Suppressor macrophage treated with lipopolysaccharide for 4 hours (primary cell): ENCODE data around the gene MFNG.
"Not testable (repeated sequence)": the region's sequence is repeated elsewhere in the genome, so short reads cannot be mapped to it uniquely, and the experiment has no call there.

Experiments
- DNase-seq: peaks from one replicate; pipeline ENCODE4 v3.0.0-alpha.2; 2020

The MFNG gene, protein sequence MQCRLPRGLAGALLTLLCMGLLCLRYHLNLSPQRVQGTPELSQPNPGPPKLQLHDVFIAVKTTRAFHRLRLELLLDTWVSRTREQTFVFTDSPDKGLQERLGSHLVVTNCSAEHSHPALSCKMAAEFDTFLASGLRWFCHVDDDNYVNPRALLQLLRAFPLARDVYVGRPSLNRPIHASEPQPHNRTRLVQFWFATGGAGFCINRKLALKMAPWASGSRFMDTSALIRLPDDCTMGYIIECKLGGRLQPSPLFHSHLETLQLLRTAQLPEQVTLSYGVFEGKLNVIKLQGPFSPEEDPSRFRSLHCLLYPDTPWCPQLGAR

DNA sequence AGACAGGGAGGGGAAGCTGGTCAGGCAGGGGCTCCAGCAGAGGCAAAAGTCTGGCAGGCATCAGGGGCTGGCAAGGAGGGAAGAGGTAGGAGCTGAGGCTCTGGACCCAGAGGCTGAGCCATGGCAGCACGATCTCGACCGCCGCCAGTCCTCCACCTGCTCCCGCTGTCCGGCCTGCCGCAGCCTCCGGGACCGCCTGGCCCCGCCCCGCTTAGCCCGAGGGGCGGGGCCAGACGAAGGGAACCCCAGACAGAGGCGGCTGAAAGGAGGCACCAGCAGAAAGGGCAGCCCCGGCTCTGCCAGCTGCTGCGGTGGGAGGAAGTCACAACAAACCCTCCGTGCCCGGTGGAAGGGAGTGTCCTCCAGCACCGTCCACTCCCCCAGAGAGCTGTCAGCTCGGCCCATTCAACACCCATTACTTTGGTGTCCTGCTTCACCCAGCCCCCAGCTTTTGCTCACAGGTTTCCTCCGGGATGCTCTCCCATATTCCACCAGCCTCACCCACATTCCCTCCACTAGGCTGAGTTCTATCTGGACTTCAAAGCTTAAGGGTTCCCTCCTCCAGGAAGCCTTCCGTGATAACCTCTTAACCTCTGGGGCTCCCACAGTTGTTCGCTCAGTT, at the start of gene MFNG:
Gene MFNG, minus strand, starts transcription at position 161 of the 622 bp plus-strand sequence. CDS start 207 bp downstream, outside the sequence.
- peak; percentile 90 for DNase-seq

DNA sequence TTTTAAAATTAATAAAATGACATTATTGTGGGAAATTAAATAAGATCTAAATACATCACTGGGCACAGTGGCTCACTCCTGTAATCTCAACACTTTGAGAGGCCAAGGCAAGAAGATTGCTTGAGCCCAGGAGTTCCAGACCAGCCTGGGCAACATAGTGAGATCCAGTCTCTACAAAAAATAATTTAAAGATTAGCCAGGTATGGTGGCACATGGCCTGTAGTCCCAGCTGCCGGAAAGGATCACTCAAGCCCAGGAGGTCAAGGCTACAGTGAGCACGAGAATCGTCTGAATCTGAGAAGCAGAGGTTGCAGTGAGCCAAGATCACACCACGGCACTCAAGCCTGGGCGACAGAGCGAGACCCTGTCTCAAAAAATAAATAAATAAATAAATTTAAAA, 49.0 kb upstream of the MFNG start:
- no peak for DNase-seq

DNA sequence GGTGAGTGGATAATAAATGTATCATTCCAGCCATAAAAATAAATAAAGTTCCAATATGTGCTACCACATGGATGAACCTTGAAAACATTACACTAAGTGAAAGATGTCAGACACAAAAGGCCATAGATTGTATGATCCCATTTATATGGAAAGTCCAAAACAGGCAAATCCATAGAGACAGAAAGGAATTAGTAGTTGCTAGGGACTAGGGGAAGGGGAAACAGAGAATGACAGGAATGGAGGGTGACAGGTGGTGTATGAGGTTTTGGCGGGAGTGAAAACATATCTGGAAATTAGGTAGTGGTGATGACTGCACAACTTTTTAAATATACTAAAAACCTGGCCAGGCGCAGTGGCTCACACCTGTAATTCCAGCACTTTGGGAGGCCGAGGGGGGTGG, 48.3 kb upstream of the MFNG start:
- no peak for DNase-seq

DNA sequence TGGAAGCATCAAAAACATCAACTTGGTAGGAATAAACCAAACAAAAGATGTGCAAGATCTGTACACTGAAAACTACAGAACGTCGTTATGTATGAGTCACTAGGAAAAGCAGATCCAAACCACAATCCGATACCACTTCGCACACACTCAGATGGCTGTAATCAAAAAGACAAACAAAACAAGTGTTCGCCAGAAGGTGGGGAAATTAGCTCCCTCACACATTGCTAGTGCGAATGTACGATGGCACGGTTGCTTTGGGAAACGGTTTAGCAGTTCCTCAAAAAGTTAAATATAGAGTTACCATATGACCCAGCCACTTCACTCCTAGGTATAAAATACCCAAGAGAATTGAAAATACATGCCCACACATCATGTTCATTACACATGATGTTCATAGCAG, 47.8 kb upstream of the MFNG start:
- peak; percentile 65 for DNase-seq

DNA sequence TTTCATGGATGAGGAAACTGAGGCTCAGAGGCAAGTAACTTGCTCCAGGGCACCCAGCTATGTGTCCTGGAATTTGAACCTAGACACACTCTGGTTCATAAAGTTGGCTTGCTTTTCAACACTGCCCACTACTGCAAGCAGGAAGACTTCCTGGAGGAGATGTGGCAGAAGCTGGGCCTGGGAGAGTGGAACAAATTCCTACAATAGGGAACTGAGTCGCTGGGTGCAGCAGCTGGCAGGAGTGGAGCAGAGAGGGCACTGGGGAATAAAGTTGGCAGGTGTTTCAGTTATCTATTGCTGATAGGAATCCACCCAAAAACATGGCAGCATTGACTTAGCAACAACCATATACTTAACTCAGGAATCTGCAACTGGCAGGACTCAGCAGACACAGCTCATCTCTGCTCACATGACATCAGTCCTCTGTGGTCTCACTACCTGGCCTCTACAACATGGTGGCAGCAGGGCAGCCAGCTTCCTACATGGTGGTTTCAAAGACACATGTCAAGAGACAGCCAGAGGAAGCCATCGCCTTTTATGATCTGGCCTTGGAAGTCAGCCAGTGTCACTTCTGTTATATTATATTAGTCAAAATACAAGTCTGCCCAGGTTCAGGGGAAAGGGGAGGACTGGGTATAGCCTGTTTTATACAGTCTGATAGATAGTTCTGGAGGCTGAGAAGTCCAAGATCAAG, 43.6 kb upstream of the MFNG start:
- DNase-seq: peak; percentile 33

DNA sequence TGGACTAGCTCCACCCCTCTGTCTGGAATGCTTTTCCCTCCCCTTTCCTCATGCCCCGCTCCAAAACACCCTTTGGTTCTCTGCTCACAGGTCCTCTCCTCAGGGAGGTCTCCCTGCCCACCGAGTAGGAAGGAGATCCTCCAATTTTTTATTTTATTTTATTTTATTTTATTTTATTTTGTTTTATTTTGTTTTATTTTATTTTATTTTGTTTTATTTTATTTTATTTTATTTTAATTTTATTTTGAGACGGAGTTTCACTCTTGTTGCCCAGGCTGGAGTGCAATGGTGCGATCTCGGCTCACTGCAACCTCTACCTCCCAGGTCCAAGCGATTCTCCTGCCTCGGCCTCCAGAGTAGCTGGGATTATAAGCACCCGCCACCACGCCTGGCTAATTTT, 41.8 kb upstream of the MFNG start:
- DNase-seq: not testable (repeated sequence)

DNA sequence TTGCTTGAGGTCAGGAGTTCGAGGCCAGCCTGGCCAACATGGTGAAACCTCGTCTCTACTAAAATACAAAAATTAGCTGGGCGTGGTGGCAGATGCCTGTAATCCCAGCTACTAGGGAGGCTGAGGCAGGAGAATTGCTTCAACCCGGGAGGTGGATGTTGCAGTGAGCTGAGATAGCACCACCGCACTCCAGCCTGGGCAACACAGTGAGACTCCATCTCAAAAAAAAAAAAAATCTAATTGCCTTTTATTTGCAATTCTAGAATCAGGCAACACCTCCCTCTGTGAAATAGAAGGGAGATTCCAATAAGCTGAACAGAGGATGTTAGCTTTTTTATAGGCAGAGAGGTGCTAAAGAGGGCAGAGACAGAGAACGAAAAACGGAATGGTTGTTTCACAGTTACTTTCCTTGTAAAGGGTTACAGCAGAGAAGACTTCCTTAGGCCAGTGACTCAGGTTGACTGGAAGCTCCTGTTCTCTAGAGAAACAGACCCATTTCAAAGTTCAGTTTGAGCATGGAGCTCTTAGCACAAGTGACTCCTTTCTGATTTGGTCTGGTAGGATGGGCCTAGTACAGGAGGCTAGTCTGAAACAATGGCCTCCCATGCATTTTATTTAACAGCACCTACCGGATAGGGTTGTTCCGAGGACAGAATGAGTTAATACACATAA, 41.0 kb upstream of the MFNG start:
- not testable (repeated sequence) for DNase-seq

DNA sequence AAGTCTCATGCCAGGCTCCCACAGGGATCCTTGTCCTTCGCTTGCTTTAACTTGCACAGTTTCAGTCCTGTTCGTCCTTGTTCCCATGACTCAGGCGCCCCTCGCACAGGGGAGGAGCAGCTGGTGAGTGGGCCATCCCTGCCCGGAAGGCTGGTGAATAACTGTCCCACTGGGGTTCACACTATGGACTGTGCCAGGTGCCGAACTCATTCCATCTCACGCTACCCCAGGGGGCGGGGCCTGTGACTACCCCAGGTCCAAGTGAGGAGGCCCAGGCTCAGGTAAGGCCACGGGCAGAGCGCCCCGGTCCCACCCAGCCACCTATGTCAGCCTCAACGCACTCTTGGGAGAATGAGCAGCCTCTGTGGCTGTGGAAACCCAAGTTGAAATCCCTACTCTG, 40.2 kb upstream of the MFNG start:
- DNase-seq: no peak

DNA sequence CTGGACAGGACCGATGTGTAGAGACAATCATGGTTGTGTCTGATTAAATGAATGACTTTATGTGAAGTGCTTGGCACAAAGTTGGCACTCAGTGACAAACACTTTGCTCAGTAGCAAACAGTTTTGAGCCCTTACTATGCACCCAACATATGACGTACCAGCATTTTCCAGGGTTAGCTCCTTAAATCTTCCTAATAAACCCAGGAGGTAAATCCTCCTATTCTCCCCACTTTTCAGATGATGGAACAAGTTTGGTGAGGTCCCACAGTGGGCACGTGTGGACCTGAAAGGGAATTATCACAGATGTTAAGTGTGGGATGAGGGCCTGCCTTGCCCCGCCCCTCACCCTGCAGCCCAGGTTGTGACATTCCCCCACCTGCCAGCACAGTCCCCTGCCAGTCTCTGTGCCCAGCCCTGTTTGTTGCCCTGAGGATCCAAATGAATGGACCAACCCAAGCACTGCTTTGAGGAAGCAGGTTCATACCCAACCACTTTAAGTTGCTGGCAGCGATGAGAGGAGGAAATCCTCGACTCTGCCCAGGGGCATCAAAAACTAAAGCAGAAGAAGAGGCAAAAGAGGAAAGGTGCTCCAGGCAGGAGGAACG, 39.7 kb upstream of the MFNG start:
- no peak for DNase-seq

DNA sequence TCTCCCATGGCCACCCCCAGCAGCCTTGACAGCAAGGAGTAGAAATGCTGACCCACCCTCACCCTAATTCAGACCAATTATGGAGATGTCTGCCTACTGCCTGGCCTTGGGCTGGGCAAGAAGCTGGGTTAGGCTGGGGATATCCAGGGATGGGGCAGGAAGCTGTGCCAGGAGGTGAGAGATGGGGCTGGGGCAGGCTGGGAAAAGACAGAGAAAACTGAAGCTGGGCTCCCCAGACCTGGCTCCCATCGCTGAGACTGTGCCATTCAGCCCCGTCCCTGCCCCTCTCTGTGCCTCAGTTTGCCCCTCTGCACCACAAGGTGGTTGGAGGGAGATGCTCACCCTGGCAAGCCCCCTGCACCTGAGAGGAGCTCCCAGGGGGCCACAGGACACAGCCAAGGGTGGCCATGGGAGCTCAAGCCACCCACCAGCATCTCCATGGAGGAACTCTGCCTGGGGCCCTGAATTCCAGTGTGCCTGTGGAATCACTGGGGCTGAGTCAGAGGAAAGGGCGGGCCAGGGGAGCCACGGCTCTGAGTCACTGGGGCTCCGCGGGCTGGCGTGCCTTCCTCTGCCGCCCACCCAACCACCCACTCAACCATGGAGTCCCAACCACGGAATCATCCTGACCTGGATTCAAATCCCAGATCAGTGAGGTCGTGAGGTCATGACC, 39.0 kb upstream of the MFNG start:
- DNase-seq: peak; percentile 68

DNA sequence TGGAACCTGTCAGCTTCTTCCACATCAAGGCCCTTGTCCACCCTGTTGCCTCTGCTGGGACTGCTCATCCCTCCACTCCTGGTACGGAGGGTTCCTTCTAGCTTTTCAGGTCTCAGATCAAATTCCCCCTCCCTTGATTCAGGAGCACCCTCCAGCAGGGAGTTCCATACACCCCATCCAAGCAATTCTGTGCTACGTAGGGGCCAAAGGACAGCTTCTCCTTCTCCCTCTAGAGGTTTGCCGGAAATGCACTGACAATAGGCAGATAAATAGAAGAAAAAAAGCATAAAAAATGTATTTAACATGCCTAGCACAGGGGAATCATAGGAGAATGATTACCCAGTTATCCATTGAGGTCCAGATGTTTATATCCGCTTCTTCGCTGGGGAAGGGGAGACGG, 36.3 kb upstream of the MFNG start:
- DNase-seq: no peak

DNA sequence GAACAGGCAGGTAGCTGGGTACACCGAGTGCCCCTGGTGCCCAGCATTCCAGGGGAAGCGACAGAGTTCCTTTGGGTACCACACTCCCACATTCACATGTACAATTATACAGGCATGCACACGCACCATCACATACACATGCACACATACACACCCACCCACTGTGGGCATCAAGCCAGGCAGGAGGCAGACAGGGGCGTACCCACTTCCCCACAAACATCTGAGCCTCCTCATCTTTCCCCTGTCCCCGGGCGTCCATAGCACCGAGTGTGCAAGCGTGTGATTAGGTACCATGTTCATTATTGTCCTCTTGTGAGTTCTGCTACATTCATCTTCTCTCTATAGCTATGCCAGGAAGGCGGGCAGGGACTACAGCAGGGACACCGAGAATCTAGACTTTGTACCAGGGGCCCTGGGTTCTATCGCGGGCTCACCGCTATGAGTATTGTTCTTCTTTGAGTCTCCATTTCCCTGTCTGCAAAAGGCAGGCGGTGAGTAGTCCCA, 35.1 kb upstream of the MFNG start:
- no peak for DNase-seq

DNA sequence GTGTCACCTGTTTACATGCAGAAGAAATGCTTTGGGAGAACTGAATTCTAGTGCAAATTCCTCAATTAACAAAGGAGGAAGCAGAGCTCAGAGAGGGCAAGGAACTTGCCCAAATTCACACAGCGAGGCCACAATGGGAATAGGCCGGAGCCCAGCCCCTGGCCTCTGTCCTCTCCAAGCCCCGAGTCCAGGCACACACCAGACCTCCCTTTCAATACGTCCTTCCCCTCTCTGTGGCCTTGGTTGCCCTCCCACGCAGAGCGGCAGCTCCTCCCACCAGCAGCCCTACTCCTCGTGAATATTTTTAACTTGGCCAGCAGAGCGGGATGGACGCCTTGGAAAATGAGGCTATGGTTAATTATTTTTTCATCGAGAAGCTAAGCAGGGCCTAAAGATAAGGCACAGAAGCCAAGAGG, 34.6 kb upstream of the MFNG start:
- no peak for DNase-seq

DNA sequence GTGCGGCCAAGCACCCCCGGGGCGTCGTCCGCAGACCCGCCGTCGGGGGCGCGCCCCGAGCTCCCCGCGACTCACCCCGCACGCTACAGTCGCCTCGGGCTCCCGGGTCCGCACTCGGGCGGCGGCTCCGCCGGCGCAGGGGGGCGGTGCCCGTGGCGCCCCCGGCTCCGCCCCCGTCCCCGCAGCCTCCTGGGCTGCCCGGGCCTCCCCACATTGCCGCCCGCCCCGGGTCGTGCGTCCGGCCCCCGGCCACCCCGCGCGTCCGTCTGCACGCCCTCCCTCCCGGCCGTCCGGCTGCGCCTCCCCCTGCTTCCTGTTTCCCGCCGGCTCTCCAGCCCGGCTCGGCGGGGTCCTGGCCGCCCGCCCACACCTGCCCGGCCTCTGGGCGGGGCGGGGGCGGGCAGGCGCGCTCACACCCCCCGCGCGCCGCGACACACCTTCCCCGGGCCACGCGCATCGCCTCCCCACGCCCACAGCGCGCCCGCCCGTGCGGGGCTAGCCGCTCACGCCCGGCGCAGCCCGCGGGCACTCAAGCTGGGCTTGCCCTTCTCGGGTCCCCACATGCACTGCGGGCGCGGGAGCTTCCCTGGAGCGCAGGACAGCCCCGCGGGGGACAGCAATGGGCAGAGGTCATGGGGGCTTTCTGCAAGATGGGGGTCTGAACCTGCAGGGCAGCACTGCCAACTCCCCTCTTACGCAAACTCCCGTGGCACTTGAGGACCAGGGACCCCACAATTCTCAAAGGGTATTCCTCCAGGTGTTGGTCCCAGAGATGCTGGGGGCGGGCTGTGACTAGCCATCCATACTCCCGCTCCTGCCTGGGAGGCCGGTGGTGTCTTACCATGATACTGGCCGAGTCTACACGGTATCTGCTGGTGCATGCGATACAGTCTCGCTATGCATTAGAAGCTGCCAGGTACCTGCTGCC, 33.3 kb upstream of the MFNG start, which contains the start of gene CARD10:
Gene CARD10, minus strand, starts transcription at position 148 of the 928 bp plus-strand sequence. CDS start 215 bp downstream, outside the sequence.
- DNase-seq: no peak

DNA sequence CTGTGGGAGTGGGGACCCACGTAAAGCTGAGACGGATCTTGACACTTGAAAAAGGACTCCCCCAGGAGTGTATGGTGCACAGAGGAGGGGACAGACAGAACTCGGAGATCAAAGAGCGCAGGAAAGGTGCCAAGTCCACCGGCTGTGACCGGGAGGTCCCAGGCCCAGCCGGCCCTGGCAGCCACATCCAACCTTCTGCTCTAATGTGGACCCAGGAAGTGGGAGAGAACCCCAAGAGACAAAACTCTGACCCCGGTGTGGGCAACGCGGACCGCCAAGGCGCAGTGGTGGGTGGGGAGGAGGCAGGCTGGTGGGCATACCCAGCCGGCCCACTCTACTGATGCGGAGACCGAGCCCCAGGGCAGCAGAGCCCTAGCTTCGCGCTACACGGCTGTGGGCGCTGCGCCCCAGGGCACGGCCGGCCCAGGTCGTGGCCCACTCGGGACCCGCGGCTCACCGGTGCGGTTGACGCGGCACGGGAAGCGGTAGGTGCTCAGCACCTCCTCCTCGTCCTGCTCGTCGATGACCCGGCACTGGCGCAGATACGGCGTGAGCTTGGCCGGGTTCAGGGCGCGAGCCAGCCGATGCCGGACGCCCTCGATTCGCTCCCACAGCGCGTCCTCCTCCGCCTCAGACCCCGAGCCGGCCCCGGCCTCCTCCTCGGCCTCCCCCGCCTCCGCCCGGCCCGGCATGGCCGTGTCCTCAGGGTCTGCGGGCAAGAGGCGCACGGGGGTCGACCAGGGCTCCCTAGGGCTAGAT, 32.5 kb upstream of the MFNG start:
- DNase-seq: no peak

DNA sequence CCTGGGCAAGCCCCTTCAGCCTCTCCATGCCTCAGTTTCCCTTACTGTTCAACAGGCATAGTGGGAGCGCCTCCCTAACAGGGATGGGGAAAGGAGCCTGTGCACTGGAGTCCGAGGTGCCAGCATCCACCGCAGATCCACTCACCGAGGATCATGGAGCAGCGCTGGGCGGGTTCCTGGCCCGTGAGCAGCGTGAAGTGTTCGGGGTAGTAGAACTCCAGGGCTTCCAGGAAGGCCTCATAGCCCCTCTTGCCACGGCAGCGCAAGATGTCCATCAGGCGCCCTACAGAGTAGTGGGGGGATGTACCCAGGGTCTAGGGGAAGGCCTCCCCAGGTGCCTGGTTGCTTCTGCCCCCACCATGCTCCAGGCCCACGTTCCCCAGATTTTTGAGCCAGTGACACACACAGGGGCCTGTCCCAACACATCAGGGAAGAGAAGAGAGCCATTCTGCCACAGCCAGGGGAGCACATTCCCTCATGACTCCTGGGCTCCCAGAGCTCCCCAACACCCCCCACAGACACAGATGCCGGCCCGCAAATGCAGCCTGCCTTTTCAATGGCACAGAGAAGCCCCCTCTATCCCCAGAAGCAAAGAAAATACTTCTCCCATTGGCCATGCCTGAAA, 31.8 kb upstream of the MFNG start:
- no peak for DNase-seq

DNA sequence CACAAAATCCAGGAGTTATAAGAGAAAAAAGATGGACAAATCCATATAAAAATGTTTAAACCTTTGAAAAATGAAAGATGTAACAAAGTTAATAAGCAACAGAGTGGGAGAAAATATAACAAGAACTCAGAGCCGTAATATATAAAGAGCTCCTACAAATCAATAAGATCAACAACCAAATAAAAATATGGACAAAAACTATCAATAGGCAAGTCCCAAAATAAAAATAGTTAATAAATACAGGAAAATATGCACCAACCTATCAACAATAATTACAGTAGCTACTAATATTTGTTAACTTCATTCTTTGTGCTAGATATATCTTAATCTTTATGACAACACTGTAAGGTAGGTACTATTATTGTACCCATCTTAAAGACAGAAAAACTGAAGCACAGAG, 30.3 kb upstream of the MFNG start:
- DNase-seq: no peak

DNA sequence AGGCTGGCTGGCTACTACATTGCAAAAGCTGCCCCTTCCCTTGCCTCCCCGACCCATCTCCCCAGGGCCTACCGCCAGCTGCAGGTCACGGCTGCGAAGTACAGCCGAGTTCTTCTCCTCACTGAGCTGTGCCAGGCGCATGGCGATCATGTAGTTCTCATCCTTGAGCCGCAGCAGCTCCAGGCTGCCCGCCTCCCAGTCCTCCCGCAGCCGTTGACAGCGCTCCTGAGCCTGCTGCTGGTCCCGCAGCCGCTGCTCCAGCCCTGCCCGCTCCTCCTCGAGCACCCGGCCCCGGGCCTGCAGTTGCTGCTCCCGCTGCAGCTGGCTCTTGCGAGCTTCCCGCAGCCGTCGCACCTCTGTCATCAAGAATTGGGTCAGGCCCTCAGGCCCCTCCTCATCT, 29.7 kb upstream of the MFNG start:
- no peak for DNase-seq

DNA sequence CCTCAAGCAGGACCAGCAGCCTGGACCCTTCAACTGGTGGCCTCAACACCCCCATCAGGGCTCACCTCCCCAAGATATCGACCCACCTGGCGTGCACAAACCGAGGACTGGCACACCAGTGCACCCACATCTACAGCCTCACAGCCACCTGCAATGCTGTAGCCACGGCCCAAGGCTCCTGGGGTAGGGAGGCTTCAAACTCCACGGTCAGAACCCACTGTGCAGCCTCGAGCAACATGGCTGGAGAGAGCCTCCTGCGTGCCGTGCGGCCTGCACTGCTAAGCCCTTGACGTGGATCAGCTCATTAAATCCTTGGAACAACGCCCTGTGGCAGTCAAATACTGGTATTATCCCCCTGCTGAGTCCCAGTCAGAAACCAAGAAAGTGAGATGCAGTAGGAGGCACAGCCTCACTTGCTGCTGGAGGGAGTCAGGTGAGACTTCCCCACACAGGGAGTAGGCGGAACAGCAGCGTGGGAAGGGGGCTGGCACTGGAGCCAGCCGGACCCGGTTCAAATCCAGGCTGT, 28.4 kb upstream of the MFNG start:
- DNase-seq: no peak
